ENCODE results near the gene ZFC3H1.

DNA sequence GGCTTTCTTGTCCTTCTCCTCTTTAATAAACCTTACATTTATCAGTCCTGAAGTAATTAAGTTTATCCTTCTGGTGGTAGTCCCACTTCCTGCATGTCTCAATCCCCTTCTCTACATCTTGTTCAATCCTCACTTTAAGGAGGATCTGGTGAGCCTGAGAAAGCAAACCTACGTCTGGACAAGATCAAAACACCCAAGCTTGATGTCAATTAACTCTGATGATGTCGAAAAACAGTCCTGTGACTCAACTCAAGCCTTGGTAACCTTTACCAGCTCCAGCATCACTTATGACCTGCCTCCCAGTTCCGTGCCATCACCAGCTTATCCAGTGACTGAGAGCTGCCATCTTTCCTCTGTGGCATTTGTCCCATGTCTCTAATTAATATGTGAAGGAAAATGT is 79.3 kb downstream of the ZFC3H1 start:
- TF ChIP-seq EZH2 (IDR thresholded peaks at IDR 0.05; ENCODE audit: insufficient read depth, low read length): no peak
- TF ChIP-seq, protein P1, sequence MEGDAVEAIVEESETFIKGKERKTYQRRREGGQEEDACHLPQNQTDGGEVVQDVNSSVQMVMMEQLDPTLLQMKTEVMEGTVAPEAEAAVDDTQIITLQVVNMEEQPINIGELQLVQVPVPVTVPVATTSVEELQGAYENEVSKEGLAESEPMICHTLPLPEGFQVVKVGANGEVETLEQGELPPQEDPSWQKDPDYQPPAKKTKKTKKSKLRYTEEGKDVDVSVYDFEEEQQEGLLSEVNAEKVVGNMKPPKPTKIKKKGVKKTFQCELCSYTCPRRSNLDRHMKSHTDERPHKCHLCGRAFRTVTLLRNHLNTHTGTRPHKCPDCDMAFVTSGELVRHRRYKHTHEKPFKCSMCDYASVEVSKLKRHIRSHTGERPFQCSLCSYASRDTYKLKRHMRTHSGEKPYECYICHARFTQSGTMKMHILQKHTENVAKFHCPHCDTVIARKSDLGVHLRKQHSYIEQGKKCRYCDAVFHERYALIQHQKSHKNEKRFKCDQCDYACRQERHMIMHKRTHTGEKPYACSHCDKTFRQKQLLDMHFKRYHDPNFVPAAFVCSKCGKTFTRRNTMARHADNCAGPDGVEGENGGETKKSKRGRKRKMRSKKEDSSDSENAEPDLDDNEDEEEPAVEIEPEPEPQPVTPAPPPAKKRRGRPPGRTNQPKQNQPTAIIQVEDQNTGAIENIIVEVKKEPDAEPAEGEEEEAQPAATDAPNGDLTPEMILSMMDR (IDR thresholded peaks at IDR 0.05; ENCODE audit: insufficient read depth, low read depth, low read length): no peak
